ENCODE measurements around the gene NDUFA1.
"Not testable (repeated sequence)": the region's sequence is repeated elsewhere in the genome, so short reads cannot be mapped to it uniquely, and the experiment has no call there.

NDUFA1 gene

DNA sequence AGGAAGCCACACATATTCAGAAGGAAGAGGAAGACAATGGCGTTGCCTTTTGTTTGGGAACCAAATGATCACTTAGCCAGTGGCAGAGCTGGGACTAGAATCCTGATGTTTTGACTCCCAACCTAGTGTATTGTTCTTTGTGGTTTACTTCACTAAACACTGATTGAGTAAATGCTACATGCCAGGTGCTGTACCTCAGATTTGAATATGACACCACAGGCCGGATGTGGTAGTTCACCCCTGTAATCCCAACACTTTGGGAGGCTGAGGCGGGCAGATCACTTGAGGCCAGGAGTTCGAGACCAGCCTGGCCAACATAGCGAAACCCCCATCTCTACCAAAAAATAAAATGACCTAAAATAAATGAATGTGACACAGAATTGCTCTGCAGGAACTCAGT, 8.4 kb downstream of the NDUFA1 start:
- H3K9me3 ChIP-seq (ENCODE audit: control insufficient read depth, insufficient read depth, low read length), result no peaks in the 10 kb centered on the region
- no peak overlapping the region for H3K27ac ChIP-seq (ENCODE audit: low read length)
- H3K36me3 ChIP-seq (ENCODE audit: control insufficient read depth, insufficient read depth, low read length), result no peaks in the 10 kb centered on the region
- no peak overlapping the region for H3K4me3 ChIP-seq (ENCODE audit: low read length)
- H3K4me1 ChIP-seq (ENCODE audit: control insufficient read depth, insufficient read depth, low read length), result no peaks in the 10 kb centered on the region
- no CpG with 5 or more reads among the region's 5 CpGs for WGBS (ENCODE audit: insufficient coverage, insufficient read length)
- DNase-seq (ENCODE audit: low read depth, low spot score), result no peak
- H3K27me3 ChIP-seq (ENCODE audit: control insufficient read depth, insufficient read depth, low read length), result no peaks in the 10 kb centered on the region

GRCh38 chrX:119880552-119881437, 9.2 kb downstream of the NDUFA1 start:
- H3K4me3 ChIP-seq (ENCODE audit: low read length), result no peak overlapping the region
- H3K4me1 ChIP-seq (ENCODE audit: control insufficient read depth, insufficient read depth, low read length), result no peaks in the 10 kb centered on the region
- no peaks in the 10 kb centered on the region for H3K27me3 ChIP-seq (ENCODE audit: control insufficient read depth, insufficient read depth, low read length)
- no peaks in the 10 kb centered on the region for H3K9me3 ChIP-seq (ENCODE audit: control insufficient read depth, insufficient read depth, low read length)
- DNase-seq (ENCODE audit: low read depth, low spot score), result no peak
- WGBS (ENCODE audit: insufficient coverage, insufficient read length), result no CpG with 5 or more reads among the region's 11 CpGs
- H3K27ac ChIP-seq (ENCODE audit: low read length), result no peak overlapping the region
- no peaks in the 10 kb centered on the region for H3K36me3 ChIP-seq (ENCODE audit: control insufficient read depth, insufficient read depth, low read length)

- no peaks in the 10 kb centered on the region for H3K27me3 ChIP-seq (ENCODE audit: control insufficient read depth, insufficient read depth, low read length)
- H3K27ac ChIP-seq (ENCODE audit: low read length), result no peak overlapping the region
- no CpG with 5 or more reads among the region's 11 CpGs for WGBS (ENCODE audit: insufficient coverage, insufficient read length)
- H3K4me1 ChIP-seq (ENCODE audit: control insufficient read depth, insufficient read depth, low read length), result no peaks in the 10 kb centered on the region
- H3K36me3 ChIP-seq (ENCODE audit: control insufficient read depth, insufficient read depth, low read length), result no peaks in the 10 kb centered on the region
- no peak overlapping the region for H3K4me3 ChIP-seq (ENCODE audit: low read length)
- no peak for DNase-seq (ENCODE audit: low read depth, low spot score)
- H3K9me3 ChIP-seq (ENCODE audit: control insufficient read depth, insufficient read depth, low read length), result no peaks in the 10 kb centered on the region
Observed at GRCh38 chrX:119885554-119886428, 14.2 kb downstream of the NDUFA1 start.

- H3K4me3 ChIP-seq (ENCODE audit: low read length), result peak overlapping the region; percentile 73; the same call in 1 of the 2 replicates
- WGBS (ENCODE audit: insufficient coverage, insufficient read length), result no CpG with 5 or more reads among the region's 40 CpGs
- no peak overlapping the region for H3K27ac ChIP-seq (ENCODE audit: low read length)
- H3K27me3 ChIP-seq (ENCODE audit: control insufficient read depth, insufficient read depth, low read length), result no peaks in the 10 kb centered on the region
- no peaks in the 10 kb centered on the region for H3K36me3 ChIP-seq (ENCODE audit: control insufficient read depth, insufficient read depth, low read length)
- no peaks in the 10 kb centered on the region for H3K4me1 ChIP-seq (ENCODE audit: control insufficient read depth, insufficient read depth, low read length)
- no peaks in the 10 kb centered on the region for H3K9me3 ChIP-seq (ENCODE audit: control insufficient read depth, insufficient read depth, low read length)
- DNase-seq (ENCODE audit: low read depth, low spot score), result no peak
Observed at GRCh38 chrX:119887721-119888425, 16.2 kb downstream of the NDUFA1 start.

GRCh38 chrX:119890626-119891025, 19.0 kb downstream of the NDUFA1 start:
- not testable (repeated sequence) for H3K4me3 ChIP-seq (ENCODE audit: low read length); H3K27me3 ChIP-seq (ENCODE audit: control insufficient read depth, insufficient read depth, low read length); H3K4me1 ChIP-seq (ENCODE audit: control insufficient read depth, insufficient read depth, low read length); H3K27ac ChIP-seq (ENCODE audit: low read length); H3K9me3 ChIP-seq (ENCODE audit: control insufficient read depth, insufficient read depth, low read length); DNase-seq (ENCODE audit: low read depth, low spot score); H3K36me3 ChIP-seq (ENCODE audit: control insufficient read depth, insufficient read depth, low read length)
- no CpG with 5 or more reads among the region's 36 CpGs for WGBS (ENCODE audit: insufficient coverage, insufficient read length)

GRCh38 chrX:119891961-119892692, 20.5 kb downstream of the NDUFA1 start:
- not testable (repeated sequence) for H3K27ac ChIP-seq (ENCODE audit: low read length); H3K4me1 ChIP-seq (ENCODE audit: control insufficient read depth, insufficient read depth, low read length); H3K4me3 ChIP-seq (ENCODE audit: low read length); DNase-seq (ENCODE audit: low read depth, low spot score); H3K27me3 ChIP-seq (ENCODE audit: control insufficient read depth, insufficient read depth, low read length); H3K36me3 ChIP-seq (ENCODE audit: control insufficient read depth, insufficient read depth, low read length); H3K9me3 ChIP-seq (ENCODE audit: control insufficient read depth, insufficient read depth, low read length)
- WGBS (ENCODE audit: insufficient coverage, insufficient read length), result no CpG with 5 or more reads among the region's 16 CpGs

- no peak for DNase-seq (ENCODE audit: low read depth, low spot score)
- WGBS (ENCODE audit: insufficient coverage, insufficient read length), result no CpG with 5 or more reads among the region's 4 CpGs
- Histone ChIP-seq H3K36me3 (ENCODE audit: control insufficient read depth, insufficient read depth, low read length) (no peaks in the 10 kb centered on the region), H3K27ac (ENCODE audit: low read length) (no peak within 1 kb of the TSS), H3K9me3 (ENCODE audit: control insufficient read depth, insufficient read depth, low read length) (no peaks in the 10 kb centered on the region), H3K4me1 (ENCODE audit: control insufficient read depth, insufficient read depth, low read length) (no peaks in the 10 kb centered on the region), H3K27me3 (ENCODE audit: control insufficient read depth, insufficient read depth, low read length) (no peaks in the 10 kb centered on the region), H3K4me3 (ENCODE audit: low read length) (no peak within 1 kb of the TSS)
Observed at GRCh38 chrX:119895843-119896326, 24.3 kb downstream of the NDUFA1 start, which contains the start of gene AKAP14. Gene AKAP14, plus strand, starts transcription at chrX:119895893. Its CDS starts 7,331 bp downstream, at chrX:119903224.

GRCh38 chrX:119899125-119899524, 27.5 kb downstream of the NDUFA1 start:
- H3K27me3 ChIP-seq (ENCODE audit: control insufficient read depth, insufficient read depth, low read length), result no peaks in the 10 kb centered on the region
- H3K27ac ChIP-seq (ENCODE audit: low read length), result no peak overlapping the region
- DNase-seq (ENCODE audit: low read depth, low spot score), result no peak
- no CpG with 5 or more reads among the region's 2 CpGs for WGBS (ENCODE audit: insufficient coverage, insufficient read length)
- no peaks in the 10 kb centered on the region for H3K4me1 ChIP-seq (ENCODE audit: control insufficient read depth, insufficient read depth, low read length)
- no peaks in the 10 kb centered on the region for H3K36me3 ChIP-seq (ENCODE audit: control insufficient read depth, insufficient read depth, low read length)
- no peak overlapping the region for H3K4me3 ChIP-seq (ENCODE audit: low read length)
- H3K9me3 ChIP-seq (ENCODE audit: control insufficient read depth, insufficient read depth, low read length), result no peaks in the 10 kb centered on the region

GRCh38 chrX:119900976-119901375, 29.3 kb downstream of the NDUFA1 start:
- Histone ChIP-seq H3K9me3 (ENCODE audit: control insufficient read depth, insufficient read depth, low read length) (no peaks in the 10 kb centered on the region), H3K36me3 (ENCODE audit: control insufficient read depth, insufficient read depth, low read length) (no peaks in the 10 kb centered on the region), H3K4me1 (ENCODE audit: control insufficient read depth, insufficient read depth, low read length) (no peaks in the 10 kb centered on the region), H3K27ac (ENCODE audit: low read length) (no peak overlapping the region), H3K4me3 (ENCODE audit: low read length) (no peak overlapping the region), H3K27me3 (ENCODE audit: control insufficient read depth, insufficient read depth, low read length) (no peaks in the 10 kb centered on the region)
- DNase-seq (ENCODE audit: low read depth, low spot score), result no peak
- no CpG with 5 or more reads among the region's 1 CpG for WGBS (ENCODE audit: insufficient coverage, insufficient read length)

Data from iPS DF 6.9 (cell line).